ENCODE results near the gene MED23.

Gene MED23

GRCh38 chr6:131627724-131628682 is at the start of gene MED23:
MED23 (minus strand) TSS chr6:131628242; CDS start chr6:131628049, 193 bp downstream.
- peak; percentile 80 for DNase-seq

- no peak for DNase-seq
These were observed 45.1 kb upstream of the MED23 start for GRCh38 chr6:131673184-131673583.

- no peak for DNase-seq
These were observed 41.8 kb upstream of the MED23 start for GRCh38 chr6:131669891-131670290.

- no peak for DNase-seq
These were observed 35.6 kb upstream of the MED23 start for GRCh38 chr6:131663578-131664165.

GRCh38 chr6:131660195-131660594 is 32.2 kb upstream of the MED23 start:
- no peak for DNase-seq

- DNase-seq, result no peak
These were observed 30.2 kb upstream of the MED23 start for GRCh38 chr6:131658287-131658686.

- DNase-seq, result no peak
These were observed 29.6 kb upstream of the MED23 start for GRCh38 chr6:131657630-131658111.

- DNase-seq, result no peak
These were observed 29.2 kb upstream of the MED23 start for GRCh38 chr6:131657222-131657621.

GRCh38 chr6:131656667-131657066 is 28.6 kb upstream of the MED23 start:
- no peak for DNase-seq

GRCh38 chr6:131655951-131656350 is 27.9 kb upstream of the MED23 start:
- DNase-seq, result no peak

- DNase-seq, result no peak
These were observed 27.3 kb upstream of the MED23 start for GRCh38 chr6:131655387-131655786.

GRCh38 chr6:131654326-131654725 is 26.3 kb upstream of the MED23 start:
- no peak for DNase-seq

- no peak for DNase-seq
These were observed 24.4 kb upstream of the MED23 start for GRCh38 chr6:131652472-131652871.

GRCh38 chr6:131651782-131652181 is 23.7 kb upstream of the MED23 start:
- no peak for DNase-seq

GRCh38 chr6:131646249-131646670 is 18.2 kb upstream of the MED23 start:
- no peak for DNase-seq

- DNase-seq, result no peak
These were observed 17.8 kb upstream of the MED23 start for GRCh38 chr6:131645846-131646245.

GRCh38 chr6:131644921-131645320 is 16.9 kb upstream of the MED23 start:
- DNase-seq, result no peak

GRCh38 chr6:131643855-131644460 is 15.9 kb upstream of the MED23 start:
- no peak for DNase-seq

- no peak for DNase-seq
These were observed 15.1 kb upstream of the MED23 start for GRCh38 chr6:131642987-131643611.

- no peak for DNase-seq
These were observed 14.5 kb upstream of the MED23 start for GRCh38 chr6:131642565-131642964.

GRCh38 chr6:131641554-131641953 is 13.5 kb upstream of the MED23 start:
- no peak for DNase-seq

- no peak for DNase-seq
These were observed 12.5 kb upstream of the MED23 start for GRCh38 chr6:131640576-131640975.

GRCh38 chr6:131640100-131640499 is 12.1 kb upstream of the MED23 start:
- DNase-seq, result no peak

Measured in DMS79 (cell line).